Fibroblast of the aortic adventitia (primary cell): ENCODE data around the gene EHBP1L1. TPM values are rescaled to one million over a fixed set of nuclear protein-coding genes. Genes with fewer than 3 reads are reported as not detected.
A peak's percentile ranks its signal among the peaks of the same experiment; 100 is the strongest.

Experiments used
- DNase-seq: peaks from one replicate; pipeline ENCODE4 v3.0.0-alpha.2; 2010; ENCODE audit warnings: low read depth
- H3K4me3 ChIP-seq: 2 replicates; pipeline ENCODE4 v1.5.1; 2011; ENCODE audit warnings: low read depth, mild to moderate bottlenecking, control low read depth, low read length, moderate library complexity
- total RNA-seq: library from RNA; depleted of rRNA; stranded (reverse); fragments of >200 nt; gene quantifications from 2 replicates; pipeline ENCODE4 v1.2.3, GENCODE V29; 2012; ENCODE audit warnings: low replicate concordance
- TF ChIP-seq, protein P1 (sequence below): IDR thresholded peaks from 2 replicates; pipeline ENCODE4 v1.5.1; 2011; ENCODE audit warnings: mild to moderate bottlenecking, low read length, control low read depth, inconsistent platforms; ENCODE audit not compliant: insufficient read depth

Gene EHBP1L1
- total RNA-seq: 52.2 and 58.5 TPM in 2 replicates

DNA sequence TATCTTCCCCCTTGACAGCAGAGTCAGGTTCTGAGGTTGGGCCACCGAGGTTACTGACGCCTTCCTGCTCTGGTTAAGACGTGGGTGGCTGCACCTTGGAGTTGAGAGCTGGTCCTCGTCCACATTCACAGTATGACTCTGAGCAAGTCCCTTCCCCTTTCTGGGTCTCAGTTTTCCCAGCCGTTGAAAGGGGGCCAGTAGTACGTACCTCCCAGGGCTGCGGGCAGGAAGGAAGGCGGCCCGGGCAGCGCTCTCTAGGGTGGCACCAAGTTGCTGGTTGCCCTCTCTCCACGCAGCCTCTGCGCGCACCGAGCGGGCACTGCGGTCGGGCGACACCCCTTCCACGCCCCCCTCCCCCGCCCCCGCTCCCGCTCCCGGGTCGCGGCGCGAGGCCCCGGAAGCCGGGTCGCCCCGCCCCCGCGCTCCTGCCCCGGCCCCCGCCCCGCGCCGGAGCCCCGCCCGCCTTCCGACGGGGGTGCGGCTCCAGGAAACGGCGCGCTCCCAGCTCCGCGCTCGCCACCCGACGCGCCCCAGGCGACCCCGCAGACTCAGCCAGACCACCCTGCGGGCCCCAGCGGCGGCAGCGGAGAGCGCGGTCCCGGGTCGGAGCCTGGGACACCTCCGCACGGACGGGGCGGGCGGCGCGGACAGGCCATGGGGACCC is at the start of gene EHBP1L1:
TSS of gene EHBP1L1 (plus strand) at position 486 of the 664 bp plus-strand sequence. CDS start 250 bp downstream, outside the sequence.
- peak within 1 kb of the TSS; percentile 81 for H3K4me3 ChIP-seq
- peak; percentile 54 for DNase-seq
- TF ChIP-seq, protein P1, sequence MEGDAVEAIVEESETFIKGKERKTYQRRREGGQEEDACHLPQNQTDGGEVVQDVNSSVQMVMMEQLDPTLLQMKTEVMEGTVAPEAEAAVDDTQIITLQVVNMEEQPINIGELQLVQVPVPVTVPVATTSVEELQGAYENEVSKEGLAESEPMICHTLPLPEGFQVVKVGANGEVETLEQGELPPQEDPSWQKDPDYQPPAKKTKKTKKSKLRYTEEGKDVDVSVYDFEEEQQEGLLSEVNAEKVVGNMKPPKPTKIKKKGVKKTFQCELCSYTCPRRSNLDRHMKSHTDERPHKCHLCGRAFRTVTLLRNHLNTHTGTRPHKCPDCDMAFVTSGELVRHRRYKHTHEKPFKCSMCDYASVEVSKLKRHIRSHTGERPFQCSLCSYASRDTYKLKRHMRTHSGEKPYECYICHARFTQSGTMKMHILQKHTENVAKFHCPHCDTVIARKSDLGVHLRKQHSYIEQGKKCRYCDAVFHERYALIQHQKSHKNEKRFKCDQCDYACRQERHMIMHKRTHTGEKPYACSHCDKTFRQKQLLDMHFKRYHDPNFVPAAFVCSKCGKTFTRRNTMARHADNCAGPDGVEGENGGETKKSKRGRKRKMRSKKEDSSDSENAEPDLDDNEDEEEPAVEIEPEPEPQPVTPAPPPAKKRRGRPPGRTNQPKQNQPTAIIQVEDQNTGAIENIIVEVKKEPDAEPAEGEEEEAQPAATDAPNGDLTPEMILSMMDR: no peak

DNA sequence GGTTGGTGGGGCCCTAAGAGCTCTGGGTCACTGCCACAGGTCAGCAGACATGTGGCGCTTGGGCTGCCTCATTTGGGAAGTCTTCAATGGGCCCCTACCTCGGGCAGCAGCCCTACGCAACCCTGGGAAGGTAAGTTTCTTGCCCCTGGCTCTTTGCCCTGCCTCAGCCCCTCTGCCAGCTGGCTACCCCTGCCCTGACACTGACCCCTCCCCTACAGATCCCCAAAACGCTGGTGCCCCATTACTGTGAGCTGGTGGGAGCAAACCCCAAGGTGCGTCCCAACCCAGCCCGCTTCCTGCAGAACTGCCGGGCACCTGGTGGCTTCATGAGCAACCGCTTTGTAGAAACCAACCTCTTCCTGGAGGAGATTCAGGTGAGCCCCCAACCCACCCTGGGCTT is 49.1 kb upstream of the EHBP1L1 start:
- H3K4me3 ChIP-seq: peak overlapping the region; percentile 95
- TF ChIP-seq, protein P1: no peak

DNA sequence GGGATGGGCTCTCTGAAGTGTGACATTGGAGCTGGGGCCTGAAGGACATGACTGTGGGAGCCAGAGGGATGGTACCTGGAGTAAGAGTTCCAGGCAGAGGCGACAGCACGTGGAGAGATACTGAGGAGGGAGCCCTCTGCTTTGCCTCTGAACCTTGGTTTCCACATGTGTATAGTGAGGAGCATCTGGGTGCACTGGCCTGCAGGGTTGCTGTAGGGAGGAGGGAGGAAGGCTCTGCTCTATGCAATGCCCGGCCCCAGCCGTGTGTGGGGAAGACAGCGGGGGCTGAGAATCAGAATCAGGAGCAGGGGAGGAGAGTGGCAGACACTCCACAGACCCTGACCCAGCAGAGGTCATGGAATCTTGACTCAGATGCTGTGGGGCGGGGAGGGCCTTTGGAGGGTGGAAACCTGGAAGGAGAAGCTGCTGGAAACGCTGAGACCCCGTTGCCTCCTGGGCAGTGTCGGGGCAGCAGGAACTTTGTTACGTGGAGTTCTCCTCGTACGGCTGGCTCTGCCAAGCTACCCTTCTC is 47.0 kb upstream of the EHBP1L1 start:
- DNase-seq: no peak
- H3K4me3 ChIP-seq: no peak overlapping the region
- TF ChIP-seq, protein P1: no peak

More for the DNA sequence above, 49.1 kb upstream of the EHBP1L1 start:
- DNase-seq: no peak

DNA sequence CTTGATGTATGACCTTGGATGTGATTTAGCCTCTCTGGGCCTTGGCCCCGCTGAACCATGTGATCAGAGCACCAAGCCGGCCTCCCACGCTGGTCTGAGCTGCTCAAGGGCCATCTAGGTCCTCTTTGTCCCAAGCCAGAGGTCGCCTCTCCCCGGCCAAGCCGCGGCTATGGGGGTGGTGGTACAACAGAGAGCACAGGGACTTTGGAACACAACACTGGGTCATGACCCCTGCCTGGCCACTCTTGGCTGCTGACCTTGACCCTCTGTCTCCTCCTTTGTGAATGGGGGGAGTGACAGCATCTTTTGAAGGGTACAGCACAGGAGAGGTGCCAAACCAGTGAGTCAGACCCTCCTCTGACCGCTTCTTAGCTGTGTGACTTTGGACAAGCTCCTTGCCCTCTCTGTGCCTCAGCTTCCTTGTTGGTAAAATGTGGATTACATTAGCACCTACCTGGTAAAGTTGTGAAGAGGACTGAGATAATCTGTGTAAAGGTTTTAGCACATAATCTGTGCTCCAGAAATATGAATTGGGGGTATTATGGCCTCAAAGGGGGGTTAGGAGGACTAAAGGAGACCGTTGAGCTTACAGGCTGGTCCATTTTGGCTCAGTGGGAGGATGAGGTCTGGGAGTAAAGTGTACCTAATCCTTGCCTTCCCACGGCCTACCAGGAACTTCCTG is 46.2 kb upstream of the EHBP1L1 start:
- H3K4me3 ChIP-seq: no peak overlapping the region
- TF ChIP-seq, protein P1: no peak
- no peak for DNase-seq

DNA sequence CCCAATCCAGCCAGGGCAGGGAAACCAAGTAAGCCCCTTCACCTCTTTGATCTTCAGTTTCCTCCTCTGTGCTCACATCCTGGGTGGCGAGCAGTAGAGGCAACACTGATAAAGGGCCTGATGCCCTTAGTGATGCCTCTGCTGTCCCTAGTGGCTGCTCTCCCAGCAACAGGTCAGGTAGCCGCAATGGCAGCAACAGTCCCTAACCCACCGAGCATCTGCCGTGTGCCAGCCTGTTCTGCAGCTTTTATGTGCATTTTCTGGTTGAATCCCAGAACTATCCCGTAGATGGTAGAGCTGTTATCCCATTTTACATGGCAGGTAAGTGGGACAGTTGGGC is 45.7 kb upstream of the EHBP1L1 start:
- DNase-seq: no peak
- H3K4me3 ChIP-seq: no peak overlapping the region

DNA sequence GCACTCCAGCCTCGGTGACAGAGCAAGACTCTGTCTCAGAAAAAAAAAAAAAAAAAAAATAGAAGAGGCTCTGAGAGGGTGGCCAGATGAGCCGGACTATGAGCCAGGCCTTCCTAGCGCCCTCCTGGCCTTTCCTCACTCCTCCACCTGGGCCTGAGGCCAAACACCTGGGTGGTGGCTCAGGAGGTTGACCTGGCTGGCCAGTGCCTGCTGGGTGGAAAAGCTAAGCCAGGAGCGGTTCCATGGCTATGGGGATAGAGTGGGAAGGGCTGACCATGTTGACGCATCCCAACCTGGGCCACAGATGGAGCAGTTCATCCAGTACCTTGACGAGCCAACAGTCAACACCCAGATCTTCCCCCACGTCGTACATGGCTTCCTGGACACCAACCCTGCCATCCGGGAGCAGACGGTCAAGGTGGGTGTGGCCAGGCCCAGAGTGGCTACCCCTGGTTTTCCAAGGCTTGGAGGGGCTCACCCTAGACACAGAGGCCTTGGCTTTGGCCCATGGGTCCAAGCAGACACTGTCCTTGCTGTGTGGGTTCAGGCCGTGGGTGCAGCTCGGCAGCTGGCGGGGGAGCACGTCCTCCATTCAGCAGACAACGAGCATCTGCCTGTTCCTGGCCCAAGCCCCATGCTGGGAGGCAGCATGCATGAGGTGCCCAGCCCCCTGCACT is 43.3 kb upstream of the EHBP1L1 start:
- no peak for DNase-seq
- H3K4me3 ChIP-seq: no peak overlapping the region
- TF ChIP-seq, protein P1: no peak

More for the DNA sequence above, 45.7 kb upstream of the EHBP1L1 start:
- TF ChIP-seq, protein P1: peak; percentile 25
